Ishikawa (cell line): Measurements from ENCODE around the gene MPZL3.

Experiments used
- CEBPB ChIP-seq: IDR thresholded peaks from 2 replicates; pipeline ENCODE4 v1.6.1; 2012
- CREB1 ChIP-seq: IDR thresholded peaks from 2 replicates; pipeline ENCODE4 v1.6.1; 2012; ENCODE audit warnings: low read depth
- EGR1 ChIP-seq: IDR thresholded peaks from 2 replicates; pipeline ENCODE4 v1.6.1; 2012
- EP300 ChIP-seq: IDR thresholded peaks from 2 replicates; pipeline ENCODE4 v1.6.1; 2012; ENCODE audit warnings: borderline replicate concordance
- FOXM1 ChIP-seq: IDR thresholded peaks from 2 replicates; pipeline ENCODE4 v1.6.1; 2012; ENCODE audit warnings: low read depth, borderline replicate concordance
- MAX ChIP-seq: IDR thresholded peaks from 2 replicates; pipeline ENCODE4 v1.6.1; 2012
- NFIC ChIP-seq: IDR thresholded peaks from 2 replicates; pipeline ENCODE4 v1.6.1; 2012
- RAD21 ChIP-seq: IDR thresholded peaks from 2 replicates; pipeline ENCODE4 v1.6.1; 2012; ENCODE audit warnings: low read depth
- REST ChIP-seq: IDR thresholded peaks from 2 replicates; pipeline ENCODE4 v1.6.1; 2012; ENCODE audit warnings: low read depth, mild to moderate bottlenecking
- TAF1 ChIP-seq: IDR thresholded peaks from 2 replicates; pipeline ENCODE4 v1.6.1; 2012; ENCODE audit warnings: low read depth, mild to moderate bottlenecking
- TCF12 ChIP-seq: IDR thresholded peaks from 2 replicates; pipeline ENCODE4 v1.6.1; 2012; ENCODE audit warnings: low read depth
- TEAD4 ChIP-seq: IDR thresholded peaks from 2 replicates; pipeline ENCODE4 v1.6.1; 2012
- USF1 ChIP-seq: IDR thresholded peaks from 2 replicates; pipeline ENCODE4 v1.6.1; 2012
- YY1 ChIP-seq: IDR thresholded peaks from 2 replicates; pipeline ENCODE4 v1.6.1; 2012; ENCODE audit warnings: low read depth
- ZBTB7A ChIP-seq: IDR thresholded peaks from 2 replicates; pipeline ENCODE4 v1.6.1; 2012; ENCODE audit warnings: low read depth

MPZL3 gene

GRCh38 chr11:118205606-118206378 lies 46.4 kb downstream of the MPZL3 start:
- TF ChIP-seq CEBPB (no peak), TCF12 (no peak), EP300 (no peak), CREB1 (no peak), RAD21 (no peak), FOXM1 (no peak), TAF1 (no peak), TEAD4 (no peak), REST (no peak), EGR1 (no peak), YY1 (no peak), ZBTB7A (no peak), MAX (no peak), USF1 (no peak)

- no peak for TF ChIP-seq TAF1
- TF ChIP-seq CREB1, result no peak
- TF ChIP-seq MAX, result no peak
- no peak for TF ChIP-seq TEAD4
- TF ChIP-seq ZBTB7A, result no peak
- TF ChIP-seq EGR1, result no peak
- no peak for TF ChIP-seq USF1
- no peak for TF ChIP-seq REST
- TF ChIP-seq RAD21, result no peak
- no peak for TF ChIP-seq TCF12
- TF ChIP-seq NFIC, result no peak
- TF ChIP-seq EP300, result no peak
- no peak for TF ChIP-seq FOXM1
- no peak for TF ChIP-seq YY1
- TF ChIP-seq CEBPB, result no peak
Measured at GRCh38 chr11:118202599-118203422, 49.4 kb downstream of the MPZL3 start.

- TF ChIP-seq TCF12 (no peak), ZBTB7A (no peak), USF1 (no peak), NFIC (no peak), FOXM1 (no peak), TEAD4 (no peak), TAF1 (no peak), EP300 (no peak)
Measured at GRCh38 chr11:118201966-118202365, 50.2 kb downstream of the MPZL3 start.

- TF ChIP-seq NFIC (no peak), TCF12 (no peak), RAD21 (no peak), USF1 (no peak), CREB1 (no peak), TAF1 (no peak), YY1 (no peak), ZBTB7A (no peak), REST (no peak), EP300 (no peak), TEAD4 (no peak)
Measured at GRCh38 chr11:118200901-118201680, 51.1 kb downstream of the MPZL3 start.
